T-helper 1 cell (primary cell): ENCODE measurements around the gene LRP1B.
"Not testable (repeated sequence)": the region's sequence is repeated elsewhere in the genome, so short reads cannot be mapped to it uniquely, and the experiment has no call there.

ENCODE experiments used
- DNase-seq, 5 donors: peaks; one replicate each; pipeline ENCODE4 v3.0.0-alpha.2; 2012 to 2020

The LRP1B gene

GRCh38 chr2:140567734-140568133 is 1563.1 kb downstream of the LRP1B start:
- DNase-seq, result no peak

- DNase-seq, result no peak
Measured at GRCh38 chr2:140565756-140566155, 1565.1 kb downstream of the LRP1B start.

- DNase-seq, result no peak
Measured at GRCh38 chr2:140555701-140556100, 1575.1 kb downstream of the LRP1B start.

GRCh38 chr2:140552634-140553033 is 1578.2 kb downstream of the LRP1B start:
- no peak for DNase-seq

- no peak for DNase-seq
Measured at GRCh38 chr2:140551287-140551686, 1579.5 kb downstream of the LRP1B start.

GRCh38 chr2:140550821-140551220 is 1580.0 kb downstream of the LRP1B start:
- DNase-seq, result no peak

- DNase-seq, result not testable (repeated sequence)
Measured at GRCh38 chr2:140544769-140545168, 1586.0 kb downstream of the LRP1B start.

- no peak for DNase-seq
Measured at GRCh38 chr2:140542627-140543026, 1588.2 kb downstream of the LRP1B start.

- DNase-seq, result no peak
Measured at GRCh38 chr2:140539242-140539875, 1591.5 kb downstream of the LRP1B start.

GRCh38 chr2:140529706-140530105 is 1601.1 kb downstream of the LRP1B start:
- DNase-seq, result no peak

- DNase-seq, result no peak
Measured at GRCh38 chr2:140528982-140529381, 1601.8 kb downstream of the LRP1B start.

GRCh38 chr2:140526575-140526974 is 1604.2 kb downstream of the LRP1B start:
- DNase-seq, result no peak

- no peak for DNase-seq
Measured at GRCh38 chr2:140512106-140512505, 1618.7 kb downstream of the LRP1B start.

GRCh38 chr2:140509765-140510164 is 1621.1 kb downstream of the LRP1B start:
- DNase-seq, result no peak

- no peak for DNase-seq
Measured at GRCh38 chr2:140508756-140509155, 1622.1 kb downstream of the LRP1B start.

- DNase-seq, result no peak
Measured at GRCh38 chr2:140506606-140507005, 1624.2 kb downstream of the LRP1B start.

- no peak for DNase-seq
Measured at GRCh38 chr2:140504601-140505000, 1626.2 kb downstream of the LRP1B start.

- DNase-seq, result no peak
Measured at GRCh38 chr2:140502951-140503630, 1627.7 kb downstream of the LRP1B start.

- DNase-seq, result no peak
Measured at GRCh38 chr2:140498360-140498759, 1632.5 kb downstream of the LRP1B start.

- no peak for DNase-seq
Measured at GRCh38 chr2:140496714-140497113, 1634.1 kb downstream of the LRP1B start.

GRCh38 chr2:140491876-140492275 is 1638.9 kb downstream of the LRP1B start:
- no peak for DNase-seq

- no peak for DNase-seq
Measured at GRCh38 chr2:140489193-140489592, 1641.6 kb downstream of the LRP1B start.

- DNase-seq, result no peak
Measured at GRCh38 chr2:140481136-140481535, 1649.7 kb downstream of the LRP1B start.

- no peak for DNase-seq
Measured at GRCh38 chr2:140473851-140474250, 1657.0 kb downstream of the LRP1B start.

- DNase-seq, result no peak
Measured at GRCh38 chr2:140472676-140473075, 1658.1 kb downstream of the LRP1B start.
